22Rv1 (cell line): Measurements from ENCODE around the gene SKIC2.
"Not testable (repeated sequence)": the region's sequence is repeated elsewhere in the genome, so short reads cannot be mapped to it uniquely, and the experiment has no call there.

Experiments
- H3K27ac ChIP-seq: fragments of 450-650 bp; 2 replicates; pipeline ENCODE4 v1.5.1; 2017
- ZFX ChIP-seq: fragments of 450-650 bp; IDR thresholded peaks from 2 replicates; pipeline ENCODE4 v1.6.1; 2017; ENCODE audit warnings: antibody characterized with exemption, borderline replicate concordance
- TF ChIP-seq, protein P1 (sequence below): fragments of 450-650 bp; IDR thresholded peaks from 2 replicates; pipeline ENCODE4 v1.5.1; 2017; ENCODE audit warnings: mild to moderate bottlenecking

SKIC2 gene

GRCh38 chr6:31920811-31921210 is 38.2 kb upstream of the SKIC2 start:
- H3K27ac ChIP-seq: no peak overlapping the region
- TF ChIP-seq, protein P1, sequence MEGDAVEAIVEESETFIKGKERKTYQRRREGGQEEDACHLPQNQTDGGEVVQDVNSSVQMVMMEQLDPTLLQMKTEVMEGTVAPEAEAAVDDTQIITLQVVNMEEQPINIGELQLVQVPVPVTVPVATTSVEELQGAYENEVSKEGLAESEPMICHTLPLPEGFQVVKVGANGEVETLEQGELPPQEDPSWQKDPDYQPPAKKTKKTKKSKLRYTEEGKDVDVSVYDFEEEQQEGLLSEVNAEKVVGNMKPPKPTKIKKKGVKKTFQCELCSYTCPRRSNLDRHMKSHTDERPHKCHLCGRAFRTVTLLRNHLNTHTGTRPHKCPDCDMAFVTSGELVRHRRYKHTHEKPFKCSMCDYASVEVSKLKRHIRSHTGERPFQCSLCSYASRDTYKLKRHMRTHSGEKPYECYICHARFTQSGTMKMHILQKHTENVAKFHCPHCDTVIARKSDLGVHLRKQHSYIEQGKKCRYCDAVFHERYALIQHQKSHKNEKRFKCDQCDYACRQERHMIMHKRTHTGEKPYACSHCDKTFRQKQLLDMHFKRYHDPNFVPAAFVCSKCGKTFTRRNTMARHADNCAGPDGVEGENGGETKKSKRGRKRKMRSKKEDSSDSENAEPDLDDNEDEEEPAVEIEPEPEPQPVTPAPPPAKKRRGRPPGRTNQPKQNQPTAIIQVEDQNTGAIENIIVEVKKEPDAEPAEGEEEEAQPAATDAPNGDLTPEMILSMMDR: no peak
- no peak for TF ChIP-seq ZFX

GRCh38 chr6:31922942-31923341 is 36.0 kb upstream of the SKIC2 start:
- TF ChIP-seq, protein P1: no peak
- TF ChIP-seq ZFX: no peak
- no peak overlapping the region for H3K27ac ChIP-seq

DNA sequence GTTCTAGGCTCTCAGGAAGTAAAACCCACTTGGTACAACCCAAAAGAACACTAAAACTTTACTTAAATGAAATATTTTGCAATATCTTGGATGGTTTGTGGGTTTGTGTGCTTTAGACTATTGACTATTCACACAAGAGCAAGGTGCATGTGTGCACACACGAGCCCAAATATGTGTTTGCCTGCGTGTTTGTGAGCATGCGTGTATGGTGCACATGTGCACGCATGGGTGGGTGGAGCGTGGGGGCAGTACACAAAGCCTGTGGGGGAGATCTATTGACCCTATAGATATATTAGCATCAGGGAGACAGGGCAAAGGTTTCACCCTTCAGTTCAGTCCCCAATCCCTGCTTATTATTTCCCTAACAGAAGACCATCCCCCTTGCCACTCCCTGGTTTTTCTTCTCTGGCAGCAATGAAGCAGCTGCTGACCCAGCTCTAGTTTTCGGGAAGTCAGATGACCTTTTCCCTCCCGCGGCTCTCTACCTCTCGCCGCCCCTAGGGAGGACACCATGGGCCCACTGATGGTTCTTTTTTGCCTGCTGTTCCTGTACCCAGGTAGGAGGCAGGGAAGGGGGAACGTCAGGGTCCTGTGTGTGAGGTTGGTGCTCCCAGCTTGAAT is 31.6 kb upstream of the SKIC2 start, which contains the start of gene C2:
Gene C2, plus strand, starts transcription at position 476 of the 621 bp plus-strand sequence. Its CDS starts 36 bp downstream, at position 512.
- H3K27ac ChIP-seq: no peak within 1 kb of the TSS
- no peak for TF ChIP-seq ZFX
- TF ChIP-seq, protein P1: no peak

DNA sequence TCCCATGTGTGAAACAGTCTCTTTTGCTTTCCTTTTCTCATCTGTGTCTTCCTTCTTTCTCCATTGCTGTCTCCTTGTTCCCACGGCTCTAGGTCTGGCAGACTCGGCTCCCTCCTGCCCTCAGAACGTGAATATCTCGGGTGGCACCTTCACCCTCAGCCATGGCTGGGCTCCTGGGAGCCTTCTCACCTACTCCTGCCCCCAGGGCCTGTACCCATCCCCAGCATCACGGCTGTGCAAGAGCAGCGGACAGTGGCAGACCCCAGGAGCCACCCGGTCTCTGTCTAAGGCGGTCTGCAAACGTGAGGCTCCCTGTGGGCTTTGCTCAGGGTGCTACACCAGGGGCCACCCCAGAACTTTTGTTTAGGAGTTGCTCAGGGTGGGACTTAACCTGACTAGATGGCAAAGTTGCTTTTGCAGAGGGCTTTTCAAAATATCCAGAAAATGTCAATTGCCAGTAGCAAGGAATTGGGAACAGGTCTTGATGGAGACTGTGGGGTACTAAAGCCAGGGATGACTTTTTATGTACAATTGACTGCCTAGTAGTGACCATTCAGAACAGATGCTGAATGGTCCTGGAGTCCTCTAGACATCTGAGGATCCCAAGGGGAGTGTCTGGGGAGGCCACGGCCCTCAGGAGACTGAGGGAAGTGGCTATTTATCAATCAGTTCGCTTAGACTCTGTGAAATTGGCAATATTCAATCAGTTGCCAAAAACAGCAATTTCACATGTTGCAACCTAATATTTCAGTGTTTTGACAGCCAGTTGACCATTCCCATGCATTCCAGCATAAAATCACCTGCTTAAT is 30.9 kb upstream of the SKIC2 start:
- TF ChIP-seq ZFX: no peak
- TF ChIP-seq, protein P1: no peak
- no peak overlapping the region for H3K27ac ChIP-seq

DNA sequence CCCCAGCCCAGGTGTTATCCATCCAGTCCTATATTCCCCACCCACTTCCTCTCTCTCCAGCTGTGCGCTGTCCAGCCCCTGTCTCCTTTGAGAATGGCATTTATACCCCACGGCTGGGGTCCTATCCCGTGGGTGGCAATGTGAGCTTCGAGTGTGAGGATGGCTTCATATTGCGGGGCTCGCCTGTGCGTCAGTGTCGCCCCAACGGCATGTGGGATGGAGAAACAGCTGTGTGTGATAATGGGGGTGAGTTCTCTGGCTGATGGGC is 30.4 kb upstream of the SKIC2 start:
- H3K27ac ChIP-seq: no peak overlapping the region
- no peak for TF ChIP-seq ZFX
- TF ChIP-seq, protein P1: no peak

DNA sequence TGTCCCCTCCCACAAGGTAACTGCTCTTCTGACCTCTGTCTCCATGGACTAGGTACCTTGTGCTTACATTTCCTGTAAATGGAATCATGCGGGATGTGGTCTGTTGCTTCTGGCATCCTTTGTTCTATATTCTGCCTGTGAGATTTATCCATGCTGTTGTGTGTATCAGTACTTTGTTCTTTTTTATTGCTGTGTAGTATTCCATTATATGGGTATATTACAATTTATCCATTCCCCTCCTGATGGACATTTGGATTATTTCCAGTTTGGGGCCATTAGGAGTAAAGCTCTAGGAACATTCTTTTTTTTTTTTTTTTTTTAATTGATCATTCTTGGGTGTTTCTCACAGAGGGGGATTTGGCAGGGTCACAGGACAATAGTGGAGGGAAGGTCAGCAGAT is 28.0 kb upstream of the SKIC2 start:
- TF ChIP-seq, protein P1: no peak
- TF ChIP-seq ZFX: no peak
- H3K27ac ChIP-seq: no peak overlapping the region

DNA sequence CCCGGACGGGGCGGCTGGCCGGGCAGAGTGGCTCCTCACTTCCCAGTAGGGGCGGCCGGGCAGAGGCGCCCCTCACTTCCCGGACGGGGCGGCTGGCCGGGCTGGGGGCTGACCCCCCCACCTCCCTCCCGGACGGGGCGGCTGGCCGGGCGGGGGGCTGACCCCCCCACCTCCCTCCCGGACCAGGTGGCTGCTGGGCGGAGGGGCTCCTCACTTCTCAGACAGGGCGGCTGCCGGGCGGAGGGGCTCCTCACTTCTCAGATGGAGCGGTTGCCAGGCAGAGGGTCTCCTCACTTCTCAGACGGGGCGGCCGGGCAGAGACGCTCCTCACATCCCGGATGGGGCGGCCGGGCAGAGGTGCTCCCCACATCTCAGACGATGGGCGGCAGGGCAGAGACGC is 26.8 kb upstream of the SKIC2 start:
- H3K27ac ChIP-seq: not testable (repeated sequence)

DNA sequence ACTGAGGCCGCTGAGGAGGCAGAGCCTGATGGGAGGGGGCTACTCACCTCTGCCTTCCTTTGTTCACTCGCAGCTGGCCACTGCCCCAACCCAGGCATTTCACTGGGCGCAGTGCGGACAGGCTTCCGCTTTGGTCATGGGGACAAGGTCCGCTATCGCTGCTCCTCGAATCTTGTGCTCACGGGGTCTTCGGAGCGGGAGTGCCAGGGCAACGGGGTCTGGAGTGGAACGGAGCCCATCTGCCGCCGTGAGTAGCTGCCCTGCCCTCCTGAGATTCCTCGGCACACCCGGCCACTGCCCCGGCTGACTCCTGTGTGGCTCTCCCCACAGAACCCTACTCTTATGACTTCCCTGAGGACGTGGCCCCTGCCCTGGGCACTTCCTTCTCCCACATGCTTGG is 25.4 kb upstream of the SKIC2 start:
- no peak overlapping the region for H3K27ac ChIP-seq
- TF ChIP-seq, protein P1: no peak
